ENCODE results near the gene CDH23.

- TF ChIP-seq CTCF (conservative IDR thresholded peaks at IDR 0.05 in 1 of 2, IDR thresholded peaks at IDR 0.05 in 1 of 2; ENCODE audit: low read depth in 1 of 2, low read length in 2 of 2) (no peak), EZH2 (IDR thresholded peaks at IDR 0.05; ENCODE audit: low read length, missing control alignments) (no peak)
These were observed 136.2 kb downstream of the CDH23 start for GRCh38 chr10:71532878-71533277.

Measured in fibroblast of lung (primary cell).